Left lung (tissue), 10 donors: ENCODE data around the gene LRRC75A. TPM values are rescaled to one million over a fixed set of nuclear protein-coding genes. Genes with fewer than 3 reads are reported as not detected.

Experiments used
- ATAC-seq: fragments of 200-7000 bp; cut with Tn5 transposase; one replicate; pipeline ENCODE4 v1.9.1; 2020; ENCODE audit warnings: moderate library complexity
- DNase-seq, 4 donors: peaks; one replicate each; pipeline ENCODE4 v3.0.0-alpha.2; 2013 to 2020
- H3K27ac ChIP-seq, 2 donors: fragments of 200-600 bp; sonication (generic) in 1 of 2; one replicate each; pipeline versions ENCODE4 v1.5.0 to v1.8.0; 2020 to 2021
- H3K27me3 ChIP-seq, 2 donors: fragments of 200-600 bp; sonication (generic) in 1 of 2; one replicate each; pipeline versions ENCODE4 v1.5.0 to v1.8.0; 2020 to 2021
- H3K36me3 ChIP-seq, 2 donors: fragments of 200-600 bp; sonication (generic) in 1 of 2; one replicate each; pipeline versions ENCODE4 v1.5.0 to v1.8.0; 2020 to 2021
- H3K4me1 ChIP-seq, 2 donors: fragments of 200-600 bp; one replicate each; pipeline ENCODE4 v1.8.0; 2021
- H3K4me3 ChIP-seq, 2 donors: fragments of 200-600 bp; sonication (generic) in 1 of 2; one replicate each; pipeline versions ENCODE4 v1.5.0 to v1.8.0; 2020 to 2021; ENCODE audit warnings: mild to moderate bottlenecking in 1 of 2
- H3K9me3 ChIP-seq, 2 donors: fragments of 200-600 bp; sonication (generic) in 1 of 2; one replicate each; pipeline versions ENCODE4 v1.5.0 to v1.8.0; 2020 to 2021
- CTCF ChIP-seq, 2 donors: fragments of 200-600 bp; sonication (generic) in 1 of 2; IDR thresholded peaks; one replicate each; pipeline versions ENCODE4 v1.5.0 to v1.8.0; 2021; ENCODE audit warnings: antibody characterized with exemption in 2 of 2
- intact Hi-C, 2 donors: fragments of 100-400 bp; cut with DNase I; formaldehyde crosslinking; loops; one replicate each; pipeline versions ENCODE4 v1.11.2 to v1.14.2; 2022
- polyA plus RNA-seq, 6 donors: library from polyadenylated mRNA; unstranded; fragments of 120-200 nt; gene quantifications; one replicate each; pipeline ENCODE4 v1.2.1, GENCODE V29; 2013; ENCODE audit not compliant: insufficient read length in 6 of 6
- total RNA-seq, 2 donors: library from RNA; stranded (reverse); fragmentation: NEBNext Ultra II Directional; extraction: Animal tissue kit (Norgen Biotek cat#: 25700); gene quantifications; one replicate each; pipeline ENCODE4 v1.2.1, GENCODE V29; 2021
- donor health status: DM: no; HTN: yes; CAD: no.
- donor health status: DM: no; HTN: no; CAD: no.

LRRC75A gene
- total and polyA plus RNA-seq, 8 donors, result 2.9 to 7.1 (median 5.7) TPM

- ATAC-seq, result no peak
- DNase-seq, result no peak
Measured at GRCh38 chr17:16495561-16495960, 3.6 kb upstream of the LRRC75A start.

GRCh38 chr17:16494059-16494458, 2.1 kb upstream of the LRRC75A start:
- no peaks in the 10 kb centered on the region for H3K9me3 ChIP-seq
- intact Hi-C loops, result no loop called here
- H3K36me3 ChIP-seq, result no peaks in the 10 kb centered on the region
- no peak overlapping the region for H3K27ac ChIP-seq
- H3K27me3 ChIP-seq, result peaks cover 0 to 41% of the 10 kb centered on the region in 2 donors
- TF ChIP-seq CTCF (IDR thresholded peaks at IDR 0.05), result no peak
- peaks cover 7 to 10% of the 10 kb centered on the region in 2 donors for H3K4me1 ChIP-seq
- ATAC-seq, result no peak
- no peak overlapping the region for H3K4me3 ChIP-seq
- no peak for DNase-seq

More at GRCh38 chr17:16495561-16495960, 3.6 kb upstream of the LRRC75A start:
- no peak overlapping the region for H3K4me3 ChIP-seq
- H3K9me3 ChIP-seq, result no peaks in the 10 kb centered on the region
- no peaks in the 10 kb centered on the region for H3K36me3 ChIP-seq
- peaks cover 7 to 10% of the 10 kb centered on the region in 2 donors for H3K4me1 ChIP-seq
- no peak overlapping the region for H3K27ac ChIP-seq
- no peak for TF ChIP-seq CTCF (IDR thresholded peaks at IDR 0.05)
- intact Hi-C loops, result no loop called here
- H3K27me3 ChIP-seq, result peaks cover 0 to 34% of the 10 kb centered on the region in 2 donors

- no peaks in the 10 kb centered on the region for H3K9me3 ChIP-seq
- intact Hi-C loops, result no loop called here
- TF ChIP-seq CTCF (IDR thresholded peaks at IDR 0.05), result no peak
- no peak for DNase-seq
- no peaks in the 10 kb centered on the region for H3K36me3 ChIP-seq
- H3K4me1 ChIP-seq, result peaks cover 7 to 10% of the 10 kb centered on the region in 2 donors
- H3K4me3 ChIP-seq, result no peak overlapping the region
- H3K27me3 ChIP-seq, result peaks cover 0 to 41% of the 10 kb centered on the region in 2 donors
- ATAC-seq, result no peak
- no peak overlapping the region for H3K27ac ChIP-seq
Measured at GRCh38 chr17:16493531-16494046, 1.6 kb upstream of the LRRC75A start.

- H3K27ac ChIP-seq, result no peak overlapping the region
- H3K4me1 ChIP-seq, result peaks cover 7 to 10% of the 10 kb centered on the region in 2 donors
- DNase-seq, result no peak
- no peaks in the 10 kb centered on the region for H3K9me3 ChIP-seq
- intact Hi-C loops, result no loop called here
- no peaks in the 10 kb centered on the region for H3K36me3 ChIP-seq
- peak overlapping the region; percentile 36 to 52 for H3K4me3 ChIP-seq
- no peak for ATAC-seq
- peaks cover 0 to 41% of the 10 kb centered on the region in 2 donors for H3K27me3 ChIP-seq
- no peak for TF ChIP-seq CTCF (IDR thresholded peaks at IDR 0.05)
Measured at GRCh38 chr17:16492613-16493530, 879 bp upstream of the LRRC75A start.

- Histone ChIP-seq H3K9me3 (no peaks in the 10 kb centered on the region), H3K4me3 (peak overlapping the region; percentile 36 to 52), H3K36me3 (no peaks in the 10 kb centered on the region), H3K27me3 (peaks cover 0 to 34% of the 10 kb centered on the region in 2 donors), H3K27ac (no peak overlapping the region), H3K4me1 (peaks cover 12 to 14% of the 10 kb centered on the region in 2 donors)
- intact Hi-C loops, result no loop called here
- DNase-seq (peak in 1 of 4 donors; percentile 84), ATAC-seq (peak; percentile 5)
- TF ChIP-seq CTCF (IDR thresholded peaks at IDR 0.05), result no peak
Measured at GRCh38 chr17:16491131-16491702, 776 bp downstream of the LRRC75A start.
